Astrocyte of the spinal cord (primary cell): ENCODE measurements around the gene GPRIN1.
"Not testable (repeated sequence)": the region's sequence is repeated elsewhere in the genome, so short reads cannot be mapped to it uniquely, and the experiment has no call there.

Source experiments
- DNase-seq: peaks from one replicate; pipeline ENCODE4 v3.0.0; 2011; ENCODE audit warnings: low read depth, low spot score
- H3K4me3 ChIP-seq: 2 replicates; pipeline ENCODE4 v1.5.1; 2011; ENCODE audit warnings: low read depth, mild to moderate bottlenecking, low read length, moderate library complexity
- in situ Hi-C: cut with HindIII; loops from 2 replicates; pipeline ENCODE4 v1.10.0; 2017; ENCODE audit warnings: low sequenced_read_pairs
- TF ChIP-seq, protein P1 (sequence below): IDR thresholded peaks from 2 replicates; pipeline ENCODE4 v1.5.1; 2012; ENCODE audit warnings: low read depth, mild to moderate bottlenecking, low read length, inconsistent platforms

The GPRIN1 gene

GRCh38 chr5:176596069-176596644 is 13.8 kb downstream of the GPRIN1 start:
- in situ Hi-C loops = no loop called here
- H3K4me3 ChIP-seq = no peak overlapping the region
- TF ChIP-seq, protein P1, sequence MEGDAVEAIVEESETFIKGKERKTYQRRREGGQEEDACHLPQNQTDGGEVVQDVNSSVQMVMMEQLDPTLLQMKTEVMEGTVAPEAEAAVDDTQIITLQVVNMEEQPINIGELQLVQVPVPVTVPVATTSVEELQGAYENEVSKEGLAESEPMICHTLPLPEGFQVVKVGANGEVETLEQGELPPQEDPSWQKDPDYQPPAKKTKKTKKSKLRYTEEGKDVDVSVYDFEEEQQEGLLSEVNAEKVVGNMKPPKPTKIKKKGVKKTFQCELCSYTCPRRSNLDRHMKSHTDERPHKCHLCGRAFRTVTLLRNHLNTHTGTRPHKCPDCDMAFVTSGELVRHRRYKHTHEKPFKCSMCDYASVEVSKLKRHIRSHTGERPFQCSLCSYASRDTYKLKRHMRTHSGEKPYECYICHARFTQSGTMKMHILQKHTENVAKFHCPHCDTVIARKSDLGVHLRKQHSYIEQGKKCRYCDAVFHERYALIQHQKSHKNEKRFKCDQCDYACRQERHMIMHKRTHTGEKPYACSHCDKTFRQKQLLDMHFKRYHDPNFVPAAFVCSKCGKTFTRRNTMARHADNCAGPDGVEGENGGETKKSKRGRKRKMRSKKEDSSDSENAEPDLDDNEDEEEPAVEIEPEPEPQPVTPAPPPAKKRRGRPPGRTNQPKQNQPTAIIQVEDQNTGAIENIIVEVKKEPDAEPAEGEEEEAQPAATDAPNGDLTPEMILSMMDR = no peak
- DNase-seq = no peak

DNA sequence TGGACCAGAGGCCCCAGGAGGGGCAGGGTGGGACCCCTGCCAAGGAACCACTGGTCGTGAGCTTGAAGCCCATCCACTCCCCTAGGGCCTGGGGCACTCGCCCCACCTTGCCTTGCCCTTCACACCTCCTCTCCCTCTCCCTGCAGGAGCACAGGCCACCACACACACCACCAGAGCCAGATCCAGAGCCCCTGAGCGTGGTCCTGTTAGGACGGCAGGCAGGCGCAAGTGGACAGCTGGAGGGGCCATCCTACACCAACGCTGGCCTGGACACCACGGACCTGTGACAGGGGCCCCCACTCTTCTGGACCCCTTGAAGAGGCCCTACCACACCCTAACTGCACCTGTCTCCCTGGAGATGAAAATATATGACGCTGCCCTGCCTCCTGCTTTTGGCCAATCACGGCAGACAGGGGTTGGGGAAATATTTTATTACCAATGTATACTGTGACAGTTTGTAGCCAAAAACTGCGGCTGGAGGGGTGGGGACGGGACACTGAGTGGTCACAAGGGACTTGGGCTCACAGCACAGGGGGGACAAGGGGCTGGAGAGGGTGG is 14.5 kb downstream of the GPRIN1 start:
- in situ Hi-C loops = no loop called here
- TF ChIP-seq, protein P1 = no peak
- DNase-seq = no peak
- no peak overlapping the region for H3K4me3 ChIP-seq

DNA sequence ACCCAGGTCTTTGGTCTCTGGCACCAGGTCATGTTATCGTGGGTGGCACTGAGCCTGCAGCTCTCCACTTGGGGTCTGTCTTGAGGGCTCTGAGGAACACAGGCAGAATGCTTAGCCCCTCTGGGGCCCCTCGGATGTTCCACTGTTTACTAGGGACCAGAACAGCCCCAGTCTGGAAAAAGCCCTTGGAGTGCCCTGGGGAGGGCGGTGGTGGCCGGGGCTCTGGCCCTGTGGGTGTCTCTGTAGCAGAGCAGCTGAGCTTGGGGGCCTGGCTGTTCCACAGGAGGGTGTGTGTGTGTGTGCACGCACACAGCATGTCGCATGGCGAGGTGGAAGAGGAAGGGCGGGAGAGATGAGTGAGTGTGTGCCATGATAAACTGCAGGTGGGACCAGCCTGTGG is 15.4 kb downstream of the GPRIN1 start:
- DNase-seq = no peak
- no peak overlapping the region for H3K4me3 ChIP-seq
- TF ChIP-seq, protein P1 = no peak
- in situ Hi-C loops = no loop called here

- DNase-seq = no peak
- in situ Hi-C loops = no loop called here
- no peak overlapping the region for H3K4me3 ChIP-seq
- TF ChIP-seq, protein P1 = no peak
These were observed 16.6 kb downstream of the GPRIN1 start for GRCh38 chr5:176593273-176593869.

DNA sequence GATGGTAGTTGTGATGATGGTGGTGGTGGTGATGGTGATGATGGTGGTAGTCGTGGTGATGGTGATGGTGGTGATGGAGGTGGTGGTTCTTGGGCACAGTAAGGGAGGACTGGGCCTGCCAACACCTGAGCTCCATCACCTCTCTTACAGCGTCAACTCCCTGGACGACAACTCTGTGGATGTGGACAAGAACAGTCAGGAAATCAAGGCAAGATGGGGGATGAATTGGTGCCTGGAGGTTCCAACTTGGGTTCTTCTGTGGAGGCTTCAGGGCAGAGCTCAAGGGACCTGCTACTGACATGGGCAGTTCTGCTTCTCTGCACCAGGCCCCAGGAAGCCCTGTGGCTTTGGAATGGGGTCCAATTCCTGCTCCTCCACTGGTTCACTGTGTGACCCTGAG is 17.4 kb downstream of the GPRIN1 start:
- TF ChIP-seq, protein P1 = no peak

GRCh38 chr5:176591667-176592066 is 18.3 kb downstream of the GPRIN1 start:
- DNase-seq, in situ Hi-C loops, H3K4me3 ChIP-seq: not testable (repeated sequence)

More for the DNA sequence above, 17.4 kb downstream of the GPRIN1 start:
- DNase-seq = no peak
- H3K4me3 ChIP-seq = no peak overlapping the region
- in situ Hi-C loops = no loop called here

- in situ Hi-C loops = no loop called here
- no peak for DNase-seq
- TF ChIP-seq, protein P1 = no peak
- H3K4me3 ChIP-seq = no peak overlapping the region
These were observed 19.8 kb downstream of the GPRIN1 start for GRCh38 chr5:176590035-176590717.
